ENCODE results near the gene MCMBP.
A peak's percentile ranks its signal among the peaks of the same experiment; 100 is the strongest.
"Not testable (repeated sequence)": the region's sequence is repeated elsewhere in the genome, so short reads cannot be mapped to it uniquely, and the experiment has no call there.

The MCMBP gene

GRCh38 chr10:119872610-119872859 lies at the start of gene MCMBP:
Gene MCMBP, minus strand, starts transcription at chr10:119872843. Its CDS starts 259 bp downstream, at chr10:119872584.
- no peak for FAIRE-seq

- no peak for FAIRE-seq
These were observed 47.2 kb upstream of the MCMBP start for GRCh38 chr10:119919826-119920225.

- FAIRE-seq: no peak
These were observed 46.6 kb upstream of the MCMBP start for GRCh38 chr10:119919271-119919670.

- peak; percentile 30 for FAIRE-seq
These were observed 45.1 kb upstream of the MCMBP start for GRCh38 chr10:119917777-119918176.

- no peak for FAIRE-seq
These were observed 38.0 kb upstream of the MCMBP start for GRCh38 chr10:119910689-119911088.

- no peak for FAIRE-seq
These were observed 35.5 kb upstream of the MCMBP start for GRCh38 chr10:119908166-119908565.

- FAIRE-seq: not testable (repeated sequence)
These were observed 35.1 kb upstream of the MCMBP start for GRCh38 chr10:119907695-119908094.

- FAIRE-seq: no peak
These were observed 31.5 kb upstream of the MCMBP start for GRCh38 chr10:119903946-119904666.

GRCh38 chr10:119898577-119898976 lies 25.9 kb upstream of the MCMBP start:
- FAIRE-seq: no peak

- no peak for FAIRE-seq
These were observed 24.5 kb upstream of the MCMBP start for GRCh38 chr10:119896937-119897770.

- FAIRE-seq: no peak
These were observed 23.5 kb upstream of the MCMBP start for GRCh38 chr10:119896061-119896655.

- FAIRE-seq: no peak
These were observed 21.3 kb upstream of the MCMBP start for GRCh38 chr10:119893845-119894427.

GRCh38 chr10:119893074-119893473 lies 20.4 kb upstream of the MCMBP start:
- no peak for FAIRE-seq

GRCh38 chr10:119892188-119893065 lies 19.8 kb upstream of the MCMBP start, which contains the start of gene SEC23IP:
Gene SEC23IP, plus strand, starts transcription at chr10:119892730. Its CDS starts 53 bp downstream, at chr10:119892783.
- FAIRE-seq: no peak

GRCh38 chr10:119891849-119892187 lies 19.2 kb upstream of the MCMBP start:
- FAIRE-seq: not testable (repeated sequence)

GRCh38 chr10:119890307-119890706 lies 17.7 kb upstream of the MCMBP start:
- not testable (repeated sequence) for FAIRE-seq

GRCh38 chr10:119889201-119889600 lies 16.6 kb upstream of the MCMBP start:
- FAIRE-seq: not testable (repeated sequence)

- FAIRE-seq: not testable (repeated sequence)
These were observed 16.1 kb upstream of the MCMBP start for GRCh38 chr10:119888715-119889114.

- FAIRE-seq: not testable (repeated sequence)
These were observed 13.4 kb upstream of the MCMBP start for GRCh38 chr10:119886070-119886469.

- not testable (repeated sequence) for FAIRE-seq
These were observed 11.4 kb upstream of the MCMBP start for GRCh38 chr10:119883901-119884611.

- FAIRE-seq: no peak
These were observed 5.9 kb upstream of the MCMBP start for GRCh38 chr10:119878524-119878923.

Measured in islet of Langerhans (tissue), 1 donor.